Sigmoid colon (tissue), 4 donors: ENCODE data around the gene EIPR1.

ENCODE experiments used
- POLR2A ChIP-seq, 2 donors: fragments of 450-650 bp; IDR thresholded peaks; one replicate each; pipeline ENCODE4 v1.6.1; 2016; ENCODE audit warnings: antibody characterized with exemption in 2 of 2, mild to moderate bottlenecking in 2 of 2, moderate library complexity in 2 of 2
- POLR2AphosphoS5 ChIP-seq, 4 donors: sonication (generic); formaldehyde crosslinking; IDR thresholded peaks; one replicate each; pipeline ENCODE4 v1.6.1; 2017; ENCODE audit warnings: antibody characterized with exemption in 4 of 4
- TF ChIP-seq, protein P1 (sequence below), 4 experiments: fragments of 450-650 bp in 3 of 4; fragments of 200-600 bp in 1 of 4; IDR thresholded peaks; one replicate each; pipeline ENCODE4 v1.5.1; 2016 to 2019; ENCODE audit warnings: antibody characterized with exemption in 4 of 4, mild to moderate bottlenecking in 3 of 4, moderate library complexity in 2 of 4

DNA sequence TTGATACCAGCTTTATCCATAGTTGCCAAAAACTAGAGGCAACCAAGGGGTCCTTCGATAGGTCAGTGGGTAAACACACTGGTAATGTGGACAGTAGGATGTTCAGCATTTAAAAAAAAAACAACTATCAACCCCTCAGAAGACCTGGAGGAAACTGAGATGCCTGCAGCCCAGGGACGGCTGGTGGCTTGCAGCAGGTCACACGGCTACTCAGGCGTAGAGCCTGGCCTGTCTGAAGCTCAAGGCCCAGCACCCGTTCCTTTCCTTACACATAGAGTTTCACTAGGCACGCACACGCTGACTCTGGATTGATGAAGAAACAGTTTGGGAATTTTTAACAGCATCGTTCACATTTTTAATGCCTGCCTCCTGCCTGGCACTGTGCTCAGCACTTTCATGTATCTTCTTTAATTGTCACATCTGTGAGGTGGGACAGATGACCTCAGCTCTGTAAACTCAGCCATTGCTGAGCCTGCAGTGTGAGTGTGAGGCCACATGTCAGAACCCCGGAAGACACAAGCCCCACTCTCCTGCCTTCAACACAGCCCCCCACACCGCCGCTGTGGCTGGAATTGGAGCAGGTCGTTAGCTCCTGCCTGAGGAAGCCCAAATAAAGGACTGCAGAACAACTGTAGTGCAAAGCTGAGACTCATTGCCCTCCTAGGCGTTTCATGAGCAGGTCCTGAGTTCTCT is 42.6 kb upstream of the EIPR1 start:
- TF ChIP-seq, protein P1, sequence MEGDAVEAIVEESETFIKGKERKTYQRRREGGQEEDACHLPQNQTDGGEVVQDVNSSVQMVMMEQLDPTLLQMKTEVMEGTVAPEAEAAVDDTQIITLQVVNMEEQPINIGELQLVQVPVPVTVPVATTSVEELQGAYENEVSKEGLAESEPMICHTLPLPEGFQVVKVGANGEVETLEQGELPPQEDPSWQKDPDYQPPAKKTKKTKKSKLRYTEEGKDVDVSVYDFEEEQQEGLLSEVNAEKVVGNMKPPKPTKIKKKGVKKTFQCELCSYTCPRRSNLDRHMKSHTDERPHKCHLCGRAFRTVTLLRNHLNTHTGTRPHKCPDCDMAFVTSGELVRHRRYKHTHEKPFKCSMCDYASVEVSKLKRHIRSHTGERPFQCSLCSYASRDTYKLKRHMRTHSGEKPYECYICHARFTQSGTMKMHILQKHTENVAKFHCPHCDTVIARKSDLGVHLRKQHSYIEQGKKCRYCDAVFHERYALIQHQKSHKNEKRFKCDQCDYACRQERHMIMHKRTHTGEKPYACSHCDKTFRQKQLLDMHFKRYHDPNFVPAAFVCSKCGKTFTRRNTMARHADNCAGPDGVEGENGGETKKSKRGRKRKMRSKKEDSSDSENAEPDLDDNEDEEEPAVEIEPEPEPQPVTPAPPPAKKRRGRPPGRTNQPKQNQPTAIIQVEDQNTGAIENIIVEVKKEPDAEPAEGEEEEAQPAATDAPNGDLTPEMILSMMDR (IDR thresholded peaks at IDR 0.05), result no peak
- TF ChIP-seq POLR2A (IDR thresholded peaks at IDR 0.05) (no peak), POLR2AphosphoS5 (IDR thresholded peaks at IDR 0.05) (no peak)
